ENCODE results near the gene MAP7D3.

The MAP7D3 gene

DNA sequence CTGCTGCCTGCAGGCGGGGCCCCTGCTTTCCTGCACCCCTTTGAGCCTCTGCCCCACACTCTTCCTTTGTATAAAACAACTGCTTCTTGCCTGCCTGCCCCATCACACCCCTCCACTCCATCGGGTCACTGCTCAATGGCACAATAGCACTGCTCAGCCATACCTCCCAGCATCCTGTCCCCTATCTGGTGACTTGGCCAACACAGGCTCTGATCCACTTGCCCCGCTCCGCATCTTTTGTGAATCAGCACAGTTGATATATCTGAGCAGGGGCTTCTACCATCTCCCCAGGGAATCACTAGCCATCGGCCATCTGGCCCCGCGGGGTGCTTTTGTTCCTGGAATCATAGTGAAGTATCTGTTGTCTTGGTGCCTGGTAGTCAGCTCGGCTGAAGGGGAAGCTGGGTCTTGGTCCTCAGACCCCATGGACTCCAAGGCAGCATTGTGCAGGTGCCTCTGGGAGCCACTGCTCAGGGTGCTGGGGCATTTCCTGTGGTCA is 45.3 kb downstream of the MAP7D3 start:
- DNase-seq, result no peak

GRCh38 chrX:136204571-136204970 is 46.6 kb downstream of the MAP7D3 start:
- DNase-seq, result peak; percentile 60

DNA sequence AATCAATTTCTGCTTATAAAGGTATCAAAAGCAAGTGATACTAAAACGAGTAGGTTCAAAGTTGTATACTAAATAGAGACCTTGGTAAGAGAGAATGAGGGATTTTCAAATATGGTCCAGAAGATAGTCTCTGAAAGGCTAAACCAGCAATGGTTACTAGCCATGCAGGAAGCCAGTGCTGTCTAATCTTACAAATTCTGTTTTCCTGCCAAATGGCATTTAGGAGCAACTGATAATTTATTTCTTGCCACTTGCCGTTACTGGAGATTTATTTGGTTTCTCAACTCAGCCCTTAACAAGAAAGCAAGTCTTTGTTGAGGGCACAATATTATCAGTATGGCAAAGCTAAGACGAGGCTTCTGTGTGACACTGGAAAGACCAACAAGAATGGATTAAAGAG is 47.2 kb downstream of the MAP7D3 start:
- no peak for DNase-seq

GRCh38 chrX:136203438-136203837 is 47.8 kb downstream of the MAP7D3 start:
- DNase-seq, result no peak

DNA sequence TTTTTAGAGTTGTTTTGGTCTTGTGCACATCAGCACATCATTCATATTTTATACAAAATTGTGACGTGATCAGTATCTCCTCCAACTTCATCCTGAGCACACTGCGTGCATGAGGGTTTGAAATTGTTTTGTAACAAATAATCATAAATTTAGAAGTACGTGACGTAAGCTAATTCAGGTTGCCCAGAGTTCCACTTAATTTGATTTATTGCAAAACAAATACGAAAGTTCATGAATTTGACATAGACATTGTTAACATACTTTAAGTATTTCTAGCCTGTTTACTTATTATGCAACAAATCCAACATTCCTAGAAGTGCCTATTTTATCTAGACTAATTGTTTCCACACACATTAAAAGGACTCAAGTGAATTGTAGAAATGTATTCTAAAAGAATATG is 48.3 kb downstream of the MAP7D3 start:
- DNase-seq, result no peak

- no peak for DNase-seq
These were observed 49.6 kb downstream of the MAP7D3 start for GRCh38 chrX:136201601-136202000.

- DNase-seq, result peak; percentile 24
These were observed 50.7 kb downstream of the MAP7D3 start for GRCh38 chrX:136200466-136200865.

DNA sequence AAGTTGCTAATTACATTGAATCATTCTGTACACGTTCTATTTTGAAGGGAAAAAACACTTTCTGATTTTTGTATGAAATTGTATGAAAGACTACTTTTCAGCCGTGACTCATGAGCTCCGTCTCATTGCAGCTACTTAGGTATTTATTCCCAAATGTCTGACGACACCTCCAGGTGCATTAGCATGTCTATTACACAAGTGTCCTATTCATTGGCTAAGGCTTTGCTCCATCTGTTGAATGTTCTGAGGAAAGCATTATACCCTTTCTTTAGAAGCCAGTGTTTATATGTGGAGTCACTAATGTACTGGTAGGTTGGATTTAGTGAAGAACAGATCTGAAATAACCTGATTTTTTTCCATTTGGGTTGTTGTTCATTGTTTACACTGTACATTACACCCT is 51.8 kb downstream of the MAP7D3 start:
- no peak for DNase-seq

- no peak for DNase-seq
These were observed 52.4 kb downstream of the MAP7D3 start for GRCh38 chrX:136198678-136199243.

DNA sequence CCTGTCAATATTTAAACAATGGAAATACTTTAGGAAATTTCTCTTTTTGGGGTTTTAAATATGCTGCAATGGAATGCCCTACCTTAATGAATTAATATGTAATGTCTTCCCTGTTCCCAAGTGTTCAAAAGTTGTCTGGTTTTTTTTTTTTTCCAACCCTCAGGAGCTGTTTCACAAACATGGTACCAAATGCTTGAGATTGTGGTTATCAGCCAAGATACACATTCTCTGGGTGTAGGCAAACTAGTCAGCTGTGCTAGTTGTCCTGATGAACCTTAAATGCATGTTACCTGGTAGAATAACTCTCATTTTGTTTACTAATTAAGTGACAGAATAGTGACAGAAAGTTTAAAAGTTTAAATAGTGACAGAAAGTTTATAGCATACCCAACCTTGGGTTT is 53.2 kb downstream of the MAP7D3 start:
- DNase-seq, result no peak

DNA sequence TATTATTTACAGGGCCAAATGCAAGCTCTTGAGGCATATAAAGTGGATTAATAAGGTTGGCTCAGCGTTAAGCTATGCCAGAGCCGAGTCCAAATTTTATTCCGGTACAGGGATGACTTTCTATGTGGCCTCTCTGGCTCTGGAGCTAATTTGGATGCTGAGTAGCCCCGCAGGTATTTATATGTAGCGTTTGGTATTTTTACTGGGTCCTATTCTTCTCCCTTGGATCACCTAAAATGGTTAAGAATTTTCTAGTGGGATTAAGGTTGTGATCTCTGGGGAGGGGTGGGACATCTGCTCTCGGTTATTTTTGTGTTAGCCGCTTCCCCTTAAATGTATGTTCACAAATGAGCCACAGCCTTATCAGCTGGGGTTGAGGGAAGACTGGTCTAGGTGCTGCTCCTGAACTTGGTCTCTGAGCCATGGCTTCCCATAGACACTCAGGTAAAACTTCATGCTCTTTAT is 54.5 kb downstream of the MAP7D3 start:
- no peak for DNase-seq

- no peak for DNase-seq
These were observed 56.0 kb downstream of the MAP7D3 start for GRCh38 chrX:136195247-136195646.

- no peak for DNase-seq
These were observed 56.7 kb downstream of the MAP7D3 start for GRCh38 chrX:136194536-136194935.

GRCh38 chrX:136193771-136194170 is 57.4 kb downstream of the MAP7D3 start:
- no peak for DNase-seq

- no peak for DNase-seq
These were observed 58.3 kb downstream of the MAP7D3 start for GRCh38 chrX:136192839-136193414.

- no peak for DNase-seq
These were observed 59.1 kb downstream of the MAP7D3 start for GRCh38 chrX:136192135-136192534.

- DNase-seq, result no peak
These were observed 60.0 kb downstream of the MAP7D3 start for GRCh38 chrX:136191171-136191570.

- no peak for DNase-seq
These were observed 61.0 kb downstream of the MAP7D3 start for GRCh38 chrX:136190038-136190713.

DNA sequence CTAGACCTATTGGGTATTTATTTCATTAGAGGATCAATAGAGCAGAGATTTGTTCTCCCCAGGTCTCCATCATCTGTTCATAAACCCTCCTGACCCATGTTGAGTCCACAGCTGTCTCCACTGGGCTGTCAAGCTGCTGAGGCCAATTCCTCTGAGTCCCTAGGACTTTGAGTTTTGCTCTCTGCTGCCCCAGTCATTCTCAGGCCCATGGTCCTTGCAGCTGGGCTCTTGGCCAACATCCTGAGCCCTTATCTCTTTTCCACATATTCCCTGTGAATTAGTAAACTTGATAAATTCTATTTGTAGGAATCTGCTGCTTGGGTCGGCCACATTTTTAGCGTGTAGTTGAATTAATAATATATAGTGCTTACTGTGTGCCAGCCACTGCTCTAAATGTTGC is 62.0 kb downstream of the MAP7D3 start:
- DNase-seq, result no peak

DNA sequence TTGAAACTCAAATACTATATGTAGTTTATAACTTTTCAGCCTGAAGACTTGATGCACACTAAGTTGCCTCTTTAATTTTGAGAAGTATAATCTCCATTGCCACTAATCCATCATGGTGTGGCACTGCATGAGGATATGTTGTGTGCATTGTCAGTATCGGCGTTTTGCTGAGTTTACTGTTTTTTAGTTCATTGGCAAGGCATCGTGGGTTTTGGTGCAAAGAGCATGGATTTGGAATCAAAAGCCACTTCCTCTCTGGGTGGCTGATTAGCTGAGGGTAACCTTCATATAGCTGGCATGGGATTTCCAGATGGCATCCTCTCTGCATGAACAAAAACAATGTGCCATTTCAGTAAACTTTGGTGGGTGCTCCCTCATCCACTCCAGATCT is 65.2 kb downstream of the MAP7D3 start:
- DNase-seq, result no peak

GRCh38 chrX:136185401-136186022 is 65.7 kb downstream of the MAP7D3 start:
- no peak for DNase-seq

GRCh38 chrX:136183917-136184316 is 67.3 kb downstream of the MAP7D3 start:
- no peak for DNase-seq

- no peak for DNase-seq
These were observed 68.0 kb downstream of the MAP7D3 start for GRCh38 chrX:136183172-136183571.

- DNase-seq, result no peak
These were observed 68.8 kb downstream of the MAP7D3 start for GRCh38 chrX:136182414-136182813.

Measured in CD4-positive, alpha-beta T cell treated with Interleukin-12 subunit alpha and Interleukin-12 subunit beta, for 1 hour (primary cell).